ENCODE measurements around the gene APOL4. TPM values are rescaled to one million over a fixed set of nuclear protein-coding genes. Genes with fewer than 3 reads are reported as not detected.
"Not testable (repeated sequence)": the region's sequence is repeated elsewhere in the genome, so short reads cannot be mapped to it uniquely, and the experiment has no call there.

Gene APOL4
- total RNA-seq, 2 donors from 2014 or later: 0.56 to 1.2 TPM

- Mint-ChIP-seq H3K27ac (peak overlapping the region; percentile 99), H3K4me1 (peaks cover 61% of the 10 kb centered on the region), H3K4me3 (peak overlapping the region; percentile 45), H3K36me3 (ENCODE audit: low read depth) (peaks cover 77% of the 10 kb centered on the region)
- not testable (repeated sequence) for H3K27me3 Mint-ChIP-seq; H3K9me3 Mint-ChIP-seq; ATAC-seq (replicated peaks)
These were observed 48.8 kb downstream of the APOL4 start for GRCh38 chr22:36152821-36153220.

- H3K36me3 Mint-ChIP-seq (ENCODE audit: low read depth): peaks cover 78% of the 10 kb centered on the region
- ATAC-seq (replicated peaks): no peak
- H3K9me3 Mint-ChIP-seq: no peaks in the 10 kb centered on the region
- H3K27me3 Mint-ChIP-seq: no peaks in the 10 kb centered on the region
- H3K4me3 Mint-ChIP-seq: peak overlapping the region; percentile 45
- H3K4me1 Mint-ChIP-seq: peaks cover 58% of the 10 kb centered on the region
- peak overlapping the region; percentile 99 for H3K27ac Mint-ChIP-seq
These were observed 49.5 kb downstream of the APOL4 start for GRCh38 chr22:36152088-36152487.

DNA sequence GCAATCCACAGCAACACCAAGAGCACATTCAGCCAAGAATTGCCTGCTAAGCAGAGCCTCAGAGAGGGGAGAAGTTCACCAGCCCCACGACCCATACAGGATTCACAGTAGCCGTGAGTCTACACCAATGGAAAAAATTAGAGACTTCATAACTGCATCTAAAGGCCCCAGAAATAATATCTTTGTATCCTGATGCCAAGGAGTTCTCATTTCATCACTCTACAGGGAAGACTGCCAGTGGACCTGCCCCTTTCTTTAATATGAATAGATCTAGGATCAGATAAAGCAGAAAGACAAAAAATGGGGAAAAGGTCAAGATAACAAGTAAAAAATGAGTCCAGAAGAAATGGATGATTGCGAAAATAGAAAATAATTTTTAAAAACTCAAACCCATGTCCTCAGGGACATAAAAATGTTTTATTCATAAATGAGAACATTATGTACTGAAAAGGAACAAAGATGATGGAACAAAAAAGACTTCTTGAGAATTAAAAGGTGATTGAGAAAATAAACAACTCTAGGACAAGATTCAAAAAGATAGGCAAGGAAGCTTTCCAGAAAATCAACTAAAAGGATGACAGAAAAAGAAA is 50.5 kb downstream of the APOL4 start:
- no peaks in the 10 kb centered on the region for H3K27me3 Mint-ChIP-seq
- H3K27ac Mint-ChIP-seq: peak overlapping the region; percentile 99
- peaks cover 78% of the 10 kb centered on the region for H3K36me3 Mint-ChIP-seq (ENCODE audit: low read depth)
- no peaks in the 10 kb centered on the region for H3K9me3 Mint-ChIP-seq
- H3K4me1 Mint-ChIP-seq: peaks cover 50% of the 10 kb centered on the region
- ATAC-seq (replicated peaks): no peak
- H3K4me3 Mint-ChIP-seq: peak overlapping the region; percentile 45

DNA sequence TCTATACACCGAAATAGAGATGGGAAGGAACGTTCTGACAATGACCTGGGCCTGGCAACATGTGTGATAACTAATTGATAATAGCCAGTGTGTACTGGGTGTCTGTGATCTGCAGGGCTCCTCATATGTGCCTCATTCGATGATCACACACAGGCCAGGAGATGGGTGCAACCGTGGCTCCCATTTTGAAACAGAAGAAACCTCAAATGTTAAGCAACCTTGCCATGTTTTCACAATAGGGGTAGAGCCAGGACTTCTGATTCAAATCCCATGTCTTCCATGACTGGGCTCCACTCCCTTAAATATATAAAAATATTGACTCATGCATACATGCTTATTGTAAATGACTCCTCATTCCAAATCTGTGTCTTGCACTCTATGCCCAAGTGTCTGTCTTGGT is 52.2 kb downstream of the APOL4 start:
- Mint-ChIP-seq H3K4me3 (no peak overlapping the region), H3K27ac (peak overlapping the region; percentile 4), H3K4me1 (peaks cover 45% of the 10 kb centered on the region), H3K36me3 (ENCODE audit: low read depth) (peaks cover 80% of the 10 kb centered on the region), H3K9me3 (no peaks in the 10 kb centered on the region), H3K27me3 (no peaks in the 10 kb centered on the region)
- no peak for ATAC-seq (replicated peaks)

DNA sequence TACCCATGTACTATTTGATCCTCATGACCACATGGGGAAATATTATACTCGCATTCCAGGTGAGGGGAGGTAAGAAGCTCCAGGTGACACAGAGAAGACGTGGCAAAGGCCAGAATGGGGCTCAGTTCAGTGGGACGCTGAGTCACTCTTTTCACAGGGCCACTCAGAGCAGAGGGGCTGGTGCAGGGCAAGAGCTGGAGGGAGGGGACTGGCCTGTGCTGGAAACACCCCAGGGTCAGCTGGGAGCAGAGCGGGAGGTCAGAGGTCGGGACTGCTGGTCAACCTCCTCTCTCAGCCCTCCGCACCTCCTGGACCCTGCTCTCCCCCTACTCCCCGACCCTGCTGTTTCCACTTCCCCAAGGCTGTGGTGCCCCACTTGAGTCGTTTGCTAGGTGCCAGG is 53.2 kb downstream of the APOL4 start:
- H3K27ac Mint-ChIP-seq: peak overlapping the region; percentile 32
- H3K4me1 Mint-ChIP-seq: peaks cover 37% of the 10 kb centered on the region
- ATAC-seq (replicated peaks): no peak
- H3K4me3 Mint-ChIP-seq: no peak overlapping the region
- H3K27me3 Mint-ChIP-seq: no peaks in the 10 kb centered on the region
- peaks cover 91% of the 10 kb centered on the region for H3K36me3 Mint-ChIP-seq (ENCODE audit: low read depth)
- no peaks in the 10 kb centered on the region for H3K9me3 Mint-ChIP-seq

GRCh38 chr22:36147196-36147791 is 54.3 kb downstream of the APOL4 start:
- no peak overlapping the region for H3K4me3 Mint-ChIP-seq
- ATAC-seq (replicated peaks): no peak
- peaks cover 100% of the 10 kb centered on the region for H3K36me3 Mint-ChIP-seq (ENCODE audit: low read depth)
- H3K27me3 Mint-ChIP-seq: no peaks in the 10 kb centered on the region
- no peaks in the 10 kb centered on the region for H3K9me3 Mint-ChIP-seq
- H3K27ac Mint-ChIP-seq: peak overlapping the region; percentile 65
- H3K4me1 Mint-ChIP-seq: peaks cover 34% of the 10 kb centered on the region

DNA sequence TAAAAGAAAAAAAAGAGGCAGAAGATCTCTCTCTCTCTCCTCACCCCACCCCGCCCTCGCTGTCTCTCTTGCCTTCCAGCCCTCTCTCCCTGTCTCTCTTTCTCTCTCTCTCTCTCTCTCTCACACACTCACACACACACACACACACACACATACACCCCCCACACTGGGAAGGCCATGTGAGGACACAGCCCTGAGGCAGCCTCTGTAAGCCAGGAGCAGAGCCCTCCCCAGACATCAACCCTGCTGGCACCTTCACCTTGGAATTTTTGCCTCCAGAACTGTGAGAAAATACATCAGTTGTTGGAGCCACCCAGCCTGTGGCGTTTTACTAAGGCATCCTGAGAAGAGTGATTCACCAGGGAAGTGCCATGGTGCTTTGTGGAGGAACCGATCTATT is 55.7 kb downstream of the APOL4 start:
- no peak overlapping the region for H3K4me3 Mint-ChIP-seq
- peaks cover 100% of the 10 kb centered on the region for H3K36me3 Mint-ChIP-seq (ENCODE audit: low read depth)
- no peaks in the 10 kb centered on the region for H3K9me3 Mint-ChIP-seq
- no peaks in the 10 kb centered on the region for H3K27me3 Mint-ChIP-seq
- peaks cover 20% of the 10 kb centered on the region for H3K4me1 Mint-ChIP-seq
- H3K27ac Mint-ChIP-seq: peak overlapping the region; percentile 76
- ATAC-seq (replicated peaks): no peak

GRCh38 chr22:36144886-36145541 is 56.6 kb downstream of the APOL4 start:
- Mint-ChIP-seq H3K4me1 (peaks cover 14% of the 10 kb centered on the region), H3K36me3 (ENCODE audit: low read depth) (peaks cover 100% of the 10 kb centered on the region), H3K9me3 (no peaks in the 10 kb centered on the region), H3K27ac (peak overlapping the region; percentile 76), H3K27me3 (no peaks in the 10 kb centered on the region), H3K4me3 (no peak overlapping the region)
- ATAC-seq (replicated peaks): peak; percentile 56

GRCh38 chr22:36143956-36144355 is 57.7 kb downstream of the APOL4 start:
- Mint-ChIP-seq H3K9me3 (no peaks in the 10 kb centered on the region), H3K27ac (peak overlapping the region; percentile 66), H3K36me3 (ENCODE audit: low read depth) (peaks cover 92% of the 10 kb centered on the region), H3K4me1 (peaks cover 15% of the 10 kb centered on the region), H3K4me3 (no peak overlapping the region), H3K27me3 (no peaks in the 10 kb centered on the region)
- no peak for ATAC-seq (replicated peaks)

DNA sequence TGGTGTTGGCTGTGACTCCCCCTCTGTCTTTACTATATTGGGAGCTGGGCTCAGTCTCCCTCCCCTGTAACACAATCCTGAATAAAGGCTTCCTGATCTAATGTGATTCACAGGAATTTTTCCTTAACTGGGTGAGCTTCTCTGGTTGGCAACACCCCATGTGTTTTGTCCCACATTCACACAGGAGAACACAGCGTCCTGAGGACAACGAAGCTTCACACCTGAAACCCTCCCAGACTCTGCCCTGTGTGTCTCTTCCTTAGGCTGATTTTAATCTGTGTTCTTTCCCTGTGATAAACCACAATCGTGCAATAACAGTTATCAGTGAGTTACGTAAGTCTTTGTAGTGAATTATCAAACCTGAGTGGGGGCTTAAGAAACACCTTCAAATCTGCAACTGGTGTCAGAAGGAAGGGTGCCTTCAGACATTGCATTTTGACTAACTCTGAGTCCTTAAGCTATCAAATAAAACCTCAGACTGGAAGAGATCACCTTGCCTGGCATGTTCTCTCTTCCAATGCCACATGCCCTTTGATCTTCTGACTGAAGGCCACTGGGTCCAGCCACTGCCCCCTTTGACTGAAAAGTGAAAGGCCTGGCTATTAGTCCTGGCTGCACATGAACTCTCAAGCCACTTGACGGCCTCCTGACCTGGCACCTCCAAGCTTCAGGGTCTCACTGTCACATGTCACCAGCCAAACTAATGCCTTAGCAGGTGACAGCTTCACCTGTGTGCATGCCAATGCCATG is 58.4 kb downstream of the APOL4 start:
- Mint-ChIP-seq H3K36me3 (ENCODE audit: low read depth) (peaks cover 84% of the 10 kb centered on the region), H3K9me3 (no peaks in the 10 kb centered on the region), H3K4me3 (no peak overlapping the region), H3K27me3 (no peaks in the 10 kb centered on the region), H3K4me1 (peaks cover 17% of the 10 kb centered on the region), H3K27ac (peak overlapping the region; percentile 69)
- ATAC-seq (replicated peaks): no peak

- Mint-ChIP-seq H3K36me3 (ENCODE audit: low read depth) (peaks cover 67% of the 10 kb centered on the region), H3K9me3 (no peaks in the 10 kb centered on the region), H3K4me1 (peaks cover 17% of the 10 kb centered on the region), H3K27ac (no peak overlapping the region), H3K27me3 (no peaks in the 10 kb centered on the region), H3K4me3 (no peak overlapping the region)
- ATAC-seq (replicated peaks): no peak
These were observed 60.1 kb downstream of the APOL4 start for GRCh38 chr22:36141481-36141880.

Other genes with a start within 250 kb of the APOL4 start
- 1 to 10 TPM; 4.0 to 4.3 TPM for gene RBFOX2, start 173.0 kb downstream of the APOL4 start, total RNA-seq
- 100 to 1,000 TPM in 1 of 2 donors, 10 to 100 TPM in 1; 99.3 to 118 TPM for gene APOL3, start 41.1 kb downstream of the APOL4 start, total RNA-seq
- gene APOL2, start 37.7 kb upstream of the APOL4 start, total RNA-seq: 100 to 1,000 TPM; 105 to 116 TPM
- gene APOL1, start 51.3 kb upstream of the APOL4 start, total RNA-seq: 10 to 100 TPM; 52.8 to 89.4 TPM
- gene MYH9, start 186.2 kb upstream of the APOL4 start, total RNA-seq: 100 to 1,000 TPM; 782 to 800 TPM

Measured in activated T-helper 17 cell treated with anti-CD3 and anti-CD28 coated beads, Interleukin-2, amount 50 U/mL, for 72 hours (primary cell).